GM12891 (cell line): ENCODE measurements around the gene PSMD13.

Experiments used
- DNase-seq: peaks from one replicate; pipeline ENCODE4 v3.0.0; 2011; ENCODE audit warnings: low spot score; ENCODE audit not compliant: insufficient read length
- FAIRE-seq: peaks from 2 replicates; lab custom pipeline; 2011; peaks lifted over from hg19 to GRCh38; lab: Jason Lieb, UNC
- PAX5 ChIP-seq: IDR thresholded peaks from 2 replicates; pipeline ENCODE4 v1.6.1; 2011; ENCODE audit warnings: low read length, moderate library complexity, mild to moderate bottlenecking; ENCODE audit not compliant: insufficient read depth, severe bottlenecking
- POLR2A ChIP-seq: IDR thresholded peaks from 2 replicates; pipeline ENCODE4 v1.6.1; 2011; ENCODE audit warnings: low read depth, low read length, control low read depth
- POLR2AphosphoS5 ChIP-seq: IDR thresholded peaks from 2 replicates; pipeline ENCODE4 v1.6.1; 2011; ENCODE audit warnings: low read depth, low read length, control low read depth
- POU2F2 ChIP-seq: IDR thresholded peaks from 2 replicates; pipeline ENCODE4 v1.6.1; 2011; ENCODE audit warnings: low read depth, mild to moderate bottlenecking, control low read depth, low read length, moderate library complexity
- SPI1 ChIP-seq: IDR thresholded peaks from 2 replicates; pipeline ENCODE4 v1.6.1; 2011; ENCODE audit warnings: low read depth, low read length, control low read depth
- TAF1 ChIP-seq: IDR thresholded peaks from 2 replicates; pipeline ENCODE4 v1.6.1; 2011; ENCODE audit warnings: low read depth, low read length, control low read depth

Gene PSMD13

GRCh38 chr11:298406-299065 lies 61.8 kb downstream of the PSMD13 start:
- TF ChIP-seq POLR2AphosphoS5, result no peak
- TF ChIP-seq SPI1, result no peak
- TF ChIP-seq POLR2A, result no peak
- TF ChIP-seq POU2F2, result no peak
- TF ChIP-seq TAF1, result no peak
- TF ChIP-seq PAX5, result no peak
- DNase-seq, result no peak
- FAIRE-seq, result no peak

GRCh38 chr11:299081-299891 lies 62.5 kb downstream of the PSMD13 start, which contains the start of gene IFITM5:
IFITM5 (minus strand) TSS chr11:299526; CDS start chr11:299490, 36 bp downstream.
- FAIRE-seq (no peak), DNase-seq (no peak)
- TF ChIP-seq PAX5, result no peak
- no peak for TF ChIP-seq SPI1
- no peak for TF ChIP-seq POLR2AphosphoS5
- TF ChIP-seq POU2F2, result no peak
- TF ChIP-seq POLR2A, result no peak
- no peak for TF ChIP-seq TAF1

GRCh38 chr11:299951-300735 lies 63.4 kb downstream of the PSMD13 start:
- peak; percentile 9 for FAIRE-seq
- TF ChIP-seq POU2F2 (no peak), SPI1 (no peak), POLR2AphosphoS5 (no peak)

More at GRCh38 chr11:299951-300735, 63.4 kb downstream of the PSMD13 start:
- no peak for DNase-seq
